Erythroblast (primary cell): ENCODE results near the gene PRODH.
"Not testable (repeated sequence)": the region's sequence is repeated elsewhere in the genome, so short reads cannot be mapped to it uniquely, and the experiment has no call there.

Experiments used
- DNase-seq, 2 experiments: peaks; one replicate each; lab custom pipeline; 2025; lab: John Stamatoyannopoulos, UW
- GATA1 ChIP-seq: IDR thresholded peaks from 2 replicates; pipeline ENCODE4 v1.6.1; 2011; ENCODE audit warnings: low read depth, mild to moderate bottlenecking, control low read depth, low read length, moderate library complexity
- POLR2A ChIP-seq: IDR thresholded peaks from 2 replicates; pipeline ENCODE4 v1.6.1; 2011; ENCODE audit warnings: mild to moderate bottlenecking, low read length

Gene PRODH

GRCh38 chr22:18905540-18906409 is 30.3 kb downstream of the PRODH start, which contains the start of gene DGCR6:
Gene DGCR6 (plus strand): TSS chr22:18906320. CDS start chr22:18906375, 55 bp downstream.
- DNase-seq = no peak
- TF ChIP-seq POLR2A = no peak
- TF ChIP-seq GATA1 = no peak

- DNase-seq = not testable (repeated sequence)
These were observed 39.9 kb downstream of the PRODH start for GRCh38 chr22:18896037-18896657.

GRCh38 chr22:18893775-18894174 is 42.3 kb downstream of the PRODH start:
- DNase-seq = not testable (repeated sequence)

GRCh38 chr22:18890510-18891192 is 45.4 kb downstream of the PRODH start:
- DNase-seq = not testable (repeated sequence)

- no peak for TF ChIP-seq GATA1
- no peak for TF ChIP-seq POLR2A
- DNase-seq = no peak
These were observed 48.0 kb downstream of the PRODH start for GRCh38 chr22:18888115-18888514.

- DNase-seq = not testable (repeated sequence)
These were observed 51.6 kb downstream of the PRODH start for GRCh38 chr22:18884465-18884864.

- not testable (repeated sequence) for DNase-seq
These were observed 54.8 kb downstream of the PRODH start for GRCh38 chr22:18881260-18881659.
